ENCODE data around the gene NKX6-1.

Gene NKX6-1

GRCh38 chr4:84492290-84492689 is 6.8 kb downstream of the NKX6-1 start:
- H3K9me3 ChIP-seq (ENCODE audit: insufficient read depth, low read depth, low read length): no peaks in the 10 kb centered on the region
- no peaks in the 10 kb centered on the region for H3K27me3 ChIP-seq (ENCODE audit: insufficient read depth, low read length, poor library complexity, severe bottlenecking)
- no peak overlapping the region for H3K9ac ChIP-seq (ENCODE audit: low read depth, low read length, poor library complexity, severe bottlenecking)
- no peaks in the 10 kb centered on the region for H3K9me2 ChIP-seq (replicated peaks; ENCODE audit: low read depth, low read length)
- H3K4me3 ChIP-seq (ENCODE audit: low read length, poor library complexity, severe bottlenecking): no peak overlapping the region
- H3F3A ChIP-seq (ENCODE audit: low read depth): no peaks in the 10 kb centered on the region
- no peaks in the 10 kb centered on the region for H4K20me1 ChIP-seq (ENCODE audit: insufficient read depth, low read length, poor library complexity, severe bottlenecking)
- H2AFZ ChIP-seq (ENCODE audit: low read length): no peak overlapping the region
- no peaks in the 10 kb centered on the region for H3K36me3 ChIP-seq (ENCODE audit: insufficient read depth, low read length)
- H3K4me2 ChIP-seq (ENCODE audit: low read depth, low read length, poor library complexity, severe bottlenecking): no peak overlapping the region
- no peaks in the 10 kb centered on the region for H3K4me1 ChIP-seq (ENCODE audit: insufficient read depth, low read length, poor library complexity, severe bottlenecking)
- TF ChIP-seq CTCF (conservative IDR thresholded peaks at IDR 0.05; ENCODE audit: low read length) (no peak), EZH2phosphoT487 (IDR thresholded peaks at IDR 0.05; ENCODE audit: borderline replicate concordance) (no peak)
- no peaks in the 10 kb centered on the region for H3K79me2 ChIP-seq (ENCODE audit: insufficient read depth, low read length)

- Histone ChIP-seq H3K9me3 (ENCODE audit: insufficient read depth, low read depth, low read length) (no peaks in the 10 kb centered on the region), H2AFZ (ENCODE audit: low read length) (no peak overlapping the region), H3F3A (ENCODE audit: low read depth) (no peaks in the 10 kb centered on the region), H4K20me1 (ENCODE audit: insufficient read depth, low read length, poor library complexity, severe bottlenecking) (no peaks in the 10 kb centered on the region), H3K36me3 (ENCODE audit: insufficient read depth, low read length) (no peaks in the 10 kb centered on the region), H3K4me3 (ENCODE audit: low read length, poor library complexity, severe bottlenecking) (no peak overlapping the region), H3K27me3 (ENCODE audit: insufficient read depth, low read length, poor library complexity, severe bottlenecking) (no peaks in the 10 kb centered on the region), H3K4me2 (ENCODE audit: low read depth, low read length, poor library complexity, severe bottlenecking) (no peak overlapping the region), H3K9me2 (replicated peaks; ENCODE audit: low read depth, low read length) (no peaks in the 10 kb centered on the region), H3K79me2 (ENCODE audit: insufficient read depth, low read length) (no peaks in the 10 kb centered on the region), H3K9ac (ENCODE audit: low read depth, low read length, poor library complexity, severe bottlenecking) (no peak overlapping the region), H3K4me1 (ENCODE audit: insufficient read depth, low read length, poor library complexity, severe bottlenecking) (no peaks in the 10 kb centered on the region)
- TF ChIP-seq EZH2phosphoT487 (IDR thresholded peaks at IDR 0.05; ENCODE audit: borderline replicate concordance) (no peak), CTCF (conservative IDR thresholded peaks at IDR 0.05; ENCODE audit: low read length) (no peak)
These were observed 7.6 kb downstream of the NKX6-1 start for GRCh38 chr4:84491481-84491880.

GRCh38 chr4:84490663-84491062 is 8.4 kb downstream of the NKX6-1 start:
- no peak overlapping the region for H2AFZ ChIP-seq (ENCODE audit: low read length)
- H3K27me3 ChIP-seq (ENCODE audit: insufficient read depth, low read length, poor library complexity, severe bottlenecking): no peaks in the 10 kb centered on the region
- TF ChIP-seq CTCF (conservative IDR thresholded peaks at IDR 0.05; ENCODE audit: low read length): no peak
- no peak for TF ChIP-seq EZH2phosphoT487 (IDR thresholded peaks at IDR 0.05; ENCODE audit: borderline replicate concordance)
- no peak overlapping the region for H3K4me2 ChIP-seq (ENCODE audit: low read depth, low read length, poor library complexity, severe bottlenecking)
- H3K9me2 ChIP-seq (replicated peaks; ENCODE audit: low read depth, low read length): no peaks in the 10 kb centered on the region
- no peaks in the 10 kb centered on the region for H3K79me2 ChIP-seq (ENCODE audit: insufficient read depth, low read length)
- no peaks in the 10 kb centered on the region for H3K4me1 ChIP-seq (ENCODE audit: insufficient read depth, low read length, poor library complexity, severe bottlenecking)
- no peaks in the 10 kb centered on the region for H3K36me3 ChIP-seq (ENCODE audit: insufficient read depth, low read length)
- no peak overlapping the region for H3K9ac ChIP-seq (ENCODE audit: low read depth, low read length, poor library complexity, severe bottlenecking)
- no peaks in the 10 kb centered on the region for H4K20me1 ChIP-seq (ENCODE audit: insufficient read depth, low read length, poor library complexity, severe bottlenecking)
- no peaks in the 10 kb centered on the region for H3F3A ChIP-seq (ENCODE audit: low read depth)
- H3K9me3 ChIP-seq (ENCODE audit: insufficient read depth, low read depth, low read length): no peaks in the 10 kb centered on the region
- H3K4me3 ChIP-seq (ENCODE audit: low read length, poor library complexity, severe bottlenecking): no peak overlapping the region

All from Loucy (cell line).